ENCODE data around the gene TRPV3. TPM values are rescaled to one million over a fixed set of nuclear protein-coding genes. Genes with fewer than 3 reads are reported as not detected.

The TRPV3 gene
- total and polyA plus RNA-seq, 2 of the 13 experiments (the other 11 are each of a cell fraction or from before 2014, with no cell fraction given), result 0.90 to 1.0 TPM

DNA sequence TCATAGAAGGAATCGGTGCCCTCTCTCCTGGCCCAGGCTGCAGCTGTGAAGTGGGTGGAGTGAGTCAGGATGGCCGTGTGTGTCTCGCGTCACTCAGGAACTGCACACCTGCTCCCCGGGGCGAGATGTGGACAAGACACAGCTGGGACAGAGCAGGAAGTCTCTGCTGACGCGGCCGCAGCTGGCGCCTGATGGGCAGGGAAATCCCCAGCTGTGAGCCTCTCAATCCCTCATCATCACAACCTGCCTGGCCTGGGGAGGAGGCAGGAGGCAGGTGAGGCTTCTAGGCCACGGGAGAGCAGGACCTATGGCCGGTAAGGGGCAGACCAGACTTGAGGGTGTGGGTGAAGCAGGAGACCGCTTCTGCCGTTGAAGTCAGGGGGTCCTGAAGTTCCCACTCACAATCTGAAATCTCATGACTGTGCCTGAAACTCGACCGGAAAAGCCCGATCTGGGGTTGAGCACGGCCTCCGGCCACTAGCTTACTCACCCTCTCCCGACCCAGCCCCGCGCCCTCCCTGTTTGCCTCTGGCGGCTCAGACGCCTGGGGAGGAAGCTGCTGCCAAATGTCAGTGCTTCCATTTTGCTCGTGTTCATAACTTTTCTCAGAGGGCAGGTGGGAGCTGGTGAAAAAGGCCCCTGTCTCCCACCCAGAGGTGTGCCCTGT is 1.1 kb upstream of the TRPV3 start:
- H3K4me1 ChIP-seq (ENCODE audit: insufficient read depth, low read length), result peaks cover 27% of the 10 kb centered on the region

More for the DNA sequence above, 1.1 kb upstream of the TRPV3 start:
- Histone ChIP-seq H3K27me3 (ENCODE audit: control insufficient read depth in 1 of 2, insufficient read depth in 2 of 2, low read length in 2 of 2) (peaks cover 6 to 29% of the 10 kb centered on the region in 2 experiments; a peak in 3 of 5 replicates), H2AFZ (ENCODE audit: low read length) (no peak overlapping the region), H3K4me3 (replicated peaks in 1 of 3; ENCODE audit: insufficient read depth in 1 of 3, low read depth in 2 of 3, low read length in 3 of 3) (peak overlapping the region in 1 of 3 experiments; percentile 50; a peak in 2 of 6 replicates), H3K79me2 (ENCODE audit: insufficient read depth, low read length) (no peaks in the 10 kb centered on the region), H3K27ac (ENCODE audit: extremely low read length, insufficient read depth, low read length) (no peak overlapping the region), H3K9ac (ENCODE audit: insufficient read depth, low read depth, low read length) (no peak overlapping the region), H3K4me2 (ENCODE audit: low read depth, low read length) (peak overlapping the region; percentile 76), H3K9me3 (ENCODE audit: low read length) (no peaks in the 10 kb centered on the region), H4K20me1 (ENCODE audit: insufficient read depth, low read length) (no peaks in the 10 kb centered on the region), H3K36me3 (replicated peaks in 1 of 2; ENCODE audit: control insufficient read depth in 1 of 2, insufficient read depth in 2 of 2, low read length in 2 of 2) (no peaks in the 10 kb centered on the region)
- FAIRE-seq (no peak), DNase-seq (ENCODE audit: low spot score) (no peak), ATAC-seq (peak; percentile 56)
- intact Hi-C loops (cut with micrococcal nuclease; ENCODE audit: unreplicated experiment) (no loop called here), in situ Hi-C loops (cut with HindIII; ENCODE audit: extremely low pct_ligation_motif_present, low pct_unique_long_range_greater_than_20kb) (no loop called here)
- ChIA-PET CTCF (ENCODE audit: low intra/inter-chr PET ratio, low total read pairs) (no interaction called here), POLR2A (interaction anchor here (0.9 to 1.5 kb wide), 3 partner anchors 12 to 77 kb away, joined by 3 to 7 read pairs (median 6); partner anchors contain the start of genes CTNS and SHPK)
- 45% methylated on average over 9 of the region's 25 CpGs for WGBS (ENCODE audit: low lambda C conversion rate)
- no TSS peak for BruUV-seq (replicated peaks)
- TF ChIP-seq KDM5B (CRISPR knock-in tag; IDR thresholded peaks at IDR 0.05; ENCODE audit: borderline replicate concordance), result 0 out of 2 replicates have a peak, but pooled peaks have one; percentile 24
- 0 out of 2 replicates have a peak, but pooled peaks have one; percentile 20 for TF ChIP-seq PHF20 (CRISPR knock-in tag; IDR thresholded peaks at IDR 0.05)
- TF ChIP-seq ZNF598 (CRISPR knock-in tag; IDR thresholded peaks at IDR 0.05; ENCODE audit: borderline replicate concordance), result no peak
- 0 out of 2 replicates have a peak, but pooled peaks have one; percentile 48 for TF ChIP-seq TFAP4 (IDR thresholded peaks at IDR 0.05; ENCODE audit: borderline replicate concordance, low read depth)
